Measurements from ENCODE around the gene ADGRF3. TPM values are rescaled to one million over a fixed set of nuclear protein-coding genes. Genes with fewer than 3 reads are reported as not detected.

Gene ADGRF3
- total and polyA plus RNA-seq, 2 of the 8 experiments (the other 6 are each of a cell fraction or from before 2014, with no cell fraction given): 0.54 to 0.69 TPM

GRCh38 chr2:26356111-26356510, 9.5 kb upstream of the ADGRF3 start (continued):
- no peak for TF ChIP-seq CTBP2 (IDR thresholded peaks at IDR 0.05; ENCODE audit: borderline replicate concordance, insufficient read depth, insufficient read length, low read length)
- TF ChIP-seq BCL11A (IDR thresholded peaks at IDR 0.05; ENCODE audit: low read depth in 2 of 2, low read length in 2 of 2): no peak
- TF ChIP-seq SAP30 (IDR thresholded peaks at IDR 0.05; ENCODE audit: insufficient read depth, insufficient replicate concordance, low read length): no peak
- no peak for TF ChIP-seq PHF8 (conservative IDR thresholded peaks at IDR 0.05; ENCODE audit: low read depth, low read length)
- no peak for TF ChIP-seq RBBP5 (IDR thresholded peaks at IDR 0.05; ENCODE audit: borderline replicate concordance, low read depth, low read length)
- TF ChIP-seq, protein P1, sequence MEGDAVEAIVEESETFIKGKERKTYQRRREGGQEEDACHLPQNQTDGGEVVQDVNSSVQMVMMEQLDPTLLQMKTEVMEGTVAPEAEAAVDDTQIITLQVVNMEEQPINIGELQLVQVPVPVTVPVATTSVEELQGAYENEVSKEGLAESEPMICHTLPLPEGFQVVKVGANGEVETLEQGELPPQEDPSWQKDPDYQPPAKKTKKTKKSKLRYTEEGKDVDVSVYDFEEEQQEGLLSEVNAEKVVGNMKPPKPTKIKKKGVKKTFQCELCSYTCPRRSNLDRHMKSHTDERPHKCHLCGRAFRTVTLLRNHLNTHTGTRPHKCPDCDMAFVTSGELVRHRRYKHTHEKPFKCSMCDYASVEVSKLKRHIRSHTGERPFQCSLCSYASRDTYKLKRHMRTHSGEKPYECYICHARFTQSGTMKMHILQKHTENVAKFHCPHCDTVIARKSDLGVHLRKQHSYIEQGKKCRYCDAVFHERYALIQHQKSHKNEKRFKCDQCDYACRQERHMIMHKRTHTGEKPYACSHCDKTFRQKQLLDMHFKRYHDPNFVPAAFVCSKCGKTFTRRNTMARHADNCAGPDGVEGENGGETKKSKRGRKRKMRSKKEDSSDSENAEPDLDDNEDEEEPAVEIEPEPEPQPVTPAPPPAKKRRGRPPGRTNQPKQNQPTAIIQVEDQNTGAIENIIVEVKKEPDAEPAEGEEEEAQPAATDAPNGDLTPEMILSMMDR (IDR thresholded peaks at IDR 0.05; ENCODE audit: control extremely low read depth in 1 of 3, insufficient read depth in 1 of 3, low read depth in 1 of 3, low read length in 3 of 3): no peak
- TF ChIP-seq CBX5 (IDR thresholded peaks at IDR 0.05; ENCODE audit: low read depth, low read length): no peak
- TF ChIP-seq CBX8 (IDR thresholded peaks at IDR 0.05; ENCODE audit: borderline replicate concordance, low read depth, low read length): no peak
